ENCODE results near the gene PPP1R14C. TPM values are rescaled to one million over a fixed set of nuclear protein-coding genes. Genes with fewer than 3 reads are reported as not detected.
A peak's percentile ranks its signal among the peaks of the same experiment; 100 is the strongest.

The PPP1R14C gene
- total RNA-seq, 3 donors from 2014 or later = 3.3 to 5.6 TPM; not detected in 1

DNA sequence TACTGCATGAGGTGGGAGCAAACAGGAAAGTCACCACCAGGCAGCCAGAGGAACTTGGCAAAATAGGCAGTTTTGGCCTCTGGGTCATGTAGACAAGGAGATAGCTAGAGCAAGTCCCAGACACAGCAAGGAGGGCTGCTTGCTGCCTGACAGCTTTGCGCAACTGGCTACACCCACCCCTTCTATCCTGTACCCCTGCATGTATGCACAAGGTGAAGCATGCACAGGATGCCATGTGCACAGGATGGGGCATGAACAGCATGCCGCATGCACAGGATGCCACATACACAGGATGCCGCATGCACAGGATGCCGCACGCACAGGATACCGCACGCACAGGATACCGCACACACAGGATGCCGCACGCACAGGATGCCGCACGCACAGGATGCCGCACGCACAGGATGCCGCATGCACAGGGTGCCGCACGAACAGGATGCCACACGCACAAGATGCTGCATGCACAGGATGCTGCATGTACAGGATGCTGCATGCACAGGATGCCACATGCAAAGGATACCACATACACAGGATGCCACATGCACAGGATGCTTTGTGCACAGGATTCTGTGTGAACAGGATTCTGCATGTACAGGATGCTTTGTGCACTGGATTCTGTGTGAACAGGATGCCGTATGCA lies 121.0 kb downstream of the PPP1R14C start:
- no peaks in the 10 kb centered on the region for H3K36me3 ChIP-seq
- no peak overlapping the region for H3K4me3 ChIP-seq
- no peaks in the 10 kb centered on the region for H3K4me1 ChIP-seq
- no peak for DNase-seq (ENCODE audit: low spot score in 2 of 2)
- no peak for TF ChIP-seq POLR2AphosphoS5 (IDR thresholded peaks at IDR 0.05)
- TF ChIP-seq POLR2A (IDR thresholded peaks at IDR 0.05) = no peak
- TF ChIP-seq, protein P1, sequence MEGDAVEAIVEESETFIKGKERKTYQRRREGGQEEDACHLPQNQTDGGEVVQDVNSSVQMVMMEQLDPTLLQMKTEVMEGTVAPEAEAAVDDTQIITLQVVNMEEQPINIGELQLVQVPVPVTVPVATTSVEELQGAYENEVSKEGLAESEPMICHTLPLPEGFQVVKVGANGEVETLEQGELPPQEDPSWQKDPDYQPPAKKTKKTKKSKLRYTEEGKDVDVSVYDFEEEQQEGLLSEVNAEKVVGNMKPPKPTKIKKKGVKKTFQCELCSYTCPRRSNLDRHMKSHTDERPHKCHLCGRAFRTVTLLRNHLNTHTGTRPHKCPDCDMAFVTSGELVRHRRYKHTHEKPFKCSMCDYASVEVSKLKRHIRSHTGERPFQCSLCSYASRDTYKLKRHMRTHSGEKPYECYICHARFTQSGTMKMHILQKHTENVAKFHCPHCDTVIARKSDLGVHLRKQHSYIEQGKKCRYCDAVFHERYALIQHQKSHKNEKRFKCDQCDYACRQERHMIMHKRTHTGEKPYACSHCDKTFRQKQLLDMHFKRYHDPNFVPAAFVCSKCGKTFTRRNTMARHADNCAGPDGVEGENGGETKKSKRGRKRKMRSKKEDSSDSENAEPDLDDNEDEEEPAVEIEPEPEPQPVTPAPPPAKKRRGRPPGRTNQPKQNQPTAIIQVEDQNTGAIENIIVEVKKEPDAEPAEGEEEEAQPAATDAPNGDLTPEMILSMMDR (IDR thresholded peaks at IDR 0.05) = no peak
- H3K27me3 ChIP-seq = no peaks in the 10 kb centered on the region
- no peaks in the 10 kb centered on the region for H3K9me3 ChIP-seq
- intact Hi-C loops (cut with DNase I; ENCODE audit: low total_unique reads) = no loop called here
- no peak overlapping the region for H3K27ac ChIP-seq

DNA sequence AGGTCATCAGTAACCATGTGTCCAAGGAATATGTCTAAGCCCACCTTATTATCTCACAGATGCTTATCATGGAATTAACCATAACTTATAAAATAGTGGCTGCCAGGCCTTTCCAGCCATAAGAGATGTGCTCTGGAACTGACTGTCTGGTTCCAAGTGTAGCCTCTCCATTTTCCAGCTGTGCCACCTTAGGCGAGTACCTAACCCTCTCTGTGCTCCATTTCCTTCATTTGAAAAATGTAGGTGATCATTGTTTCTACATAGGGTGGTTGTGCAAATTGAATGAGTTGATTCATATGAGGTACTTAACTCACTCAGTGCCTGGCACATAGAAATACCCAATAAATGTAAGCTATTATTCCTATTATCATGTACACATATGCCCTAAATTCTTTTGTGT lies 123.5 kb downstream of the PPP1R14C start:
- Histone ChIP-seq H3K4me3 (no peak overlapping the region), H3K9me3 (no peaks in the 10 kb centered on the region), H3K36me3 (no peaks in the 10 kb centered on the region), H3K27ac (no peak overlapping the region), H3K4me1 (no peaks in the 10 kb centered on the region), H3K27me3 (no peaks in the 10 kb centered on the region)
- intact Hi-C loops (cut with DNase I; ENCODE audit: low total_unique reads) = no loop called here
- no peak for DNase-seq (ENCODE audit: low spot score in 2 of 2)
- TF ChIP-seq POLR2AphosphoS5 (IDR thresholded peaks at IDR 0.05) = no peak
- TF ChIP-seq POLR2A (IDR thresholded peaks at IDR 0.05) = no peak
- TF ChIP-seq, protein P1 (IDR thresholded peaks at IDR 0.05) = no peak

DNA sequence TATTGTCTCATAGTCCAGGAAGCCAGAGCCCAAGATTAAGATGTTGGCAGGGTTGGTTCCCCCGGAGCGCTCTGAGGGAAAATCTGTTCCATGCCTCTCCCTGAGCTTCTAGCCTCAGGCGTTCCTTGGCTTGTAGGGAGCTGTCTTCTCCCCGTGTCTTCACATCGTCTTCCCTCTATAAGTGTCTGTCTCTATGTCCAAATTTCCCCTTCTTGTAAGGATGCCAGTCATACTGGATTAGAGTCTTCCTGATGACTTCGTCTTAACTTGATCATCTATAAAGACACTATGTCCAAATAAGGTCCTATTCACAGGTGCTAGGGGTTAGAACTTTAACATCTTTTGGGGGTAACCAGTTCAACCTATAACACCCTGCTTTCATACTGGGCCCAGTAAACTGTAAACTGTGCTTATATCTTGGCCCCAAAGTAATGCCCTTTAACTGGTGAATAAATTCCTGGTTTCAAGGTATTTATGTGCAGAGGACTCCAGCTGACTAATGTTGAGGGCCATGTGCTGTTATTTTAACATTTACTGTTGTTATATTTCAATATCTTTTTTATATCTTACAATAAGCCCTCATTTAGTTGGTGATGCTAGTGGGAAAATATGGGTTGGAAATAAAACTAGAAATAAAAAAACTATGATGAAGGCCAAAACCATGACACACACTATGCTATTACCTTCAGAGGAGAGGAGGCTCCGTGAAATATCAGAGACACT lies 124.3 kb downstream of the PPP1R14C start:
- intact Hi-C loops (cut with DNase I; ENCODE audit: low total_unique reads) = no loop called here

DNA sequence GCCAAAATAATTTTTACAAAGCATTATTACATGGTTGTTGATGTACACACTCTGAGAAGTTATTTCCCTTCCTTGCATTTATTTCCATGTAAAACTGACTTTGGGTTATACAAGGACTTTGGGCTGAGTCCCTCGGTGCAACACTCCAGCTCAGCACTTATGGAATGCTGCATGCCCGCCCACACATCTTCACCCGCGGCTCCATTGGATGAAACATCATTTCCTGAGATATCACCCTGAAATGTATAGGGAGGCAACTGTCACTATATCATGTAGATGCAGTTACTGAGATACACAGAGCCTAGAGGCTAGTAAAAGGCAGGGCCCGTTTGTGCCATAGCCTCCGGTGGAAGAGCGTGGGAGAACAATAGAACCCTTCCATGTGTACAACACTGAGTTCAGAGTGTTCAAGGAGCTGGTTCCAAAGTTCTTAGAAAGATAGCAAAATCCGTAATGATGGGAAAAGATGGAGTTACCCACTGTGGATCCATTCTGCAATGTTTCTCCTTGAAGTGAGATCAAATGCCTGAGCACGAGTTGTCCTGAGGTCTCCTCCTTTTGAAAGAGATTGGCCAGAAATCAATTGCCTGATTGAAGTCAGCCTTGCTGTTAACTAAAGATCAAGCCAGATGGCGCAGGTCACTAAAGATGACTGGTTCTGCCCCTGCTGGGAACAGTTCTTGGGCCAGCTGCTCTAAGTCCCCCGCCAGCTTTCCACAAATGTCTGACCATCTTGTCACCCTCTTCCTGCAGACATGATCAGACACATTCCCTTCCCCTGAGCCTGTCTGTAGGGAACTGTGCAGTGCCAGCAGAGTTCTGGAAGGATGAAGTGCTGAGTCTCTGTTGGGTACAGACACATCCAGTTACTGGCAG lies 125.1 kb downstream of the PPP1R14C start:
- Histone ChIP-seq H3K27ac (peak overlapping the region; percentile 48 to 70), H3K4me3 (no peak overlapping the region), H3K4me1 (no peaks in the 10 kb centered on the region), H3K9me3 (no peaks in the 10 kb centered on the region), H3K27me3 (no peaks in the 10 kb centered on the region), H3K36me3 (no peaks in the 10 kb centered on the region)
- intact Hi-C loops (cut with DNase I; ENCODE audit: low total_unique reads) = no loop called here
- peak in 1 of 2 donors; percentile 60 for DNase-seq (ENCODE audit: low spot score in 2 of 2)
- TF ChIP-seq POLR2A (IDR thresholded peaks at IDR 0.05) (no peak), POLR2AphosphoS5 (IDR thresholded peaks at IDR 0.05) (no peak)
- TF ChIP-seq, protein P1 (IDR thresholded peaks at IDR 0.05) = no peak

More for the DNA sequence above, 124.3 kb downstream of the PPP1R14C start:
- Histone ChIP-seq H3K4me3 (no peak overlapping the region), H3K27me3 (no peaks in the 10 kb centered on the region), H3K27ac (no peak overlapping the region), H3K9me3 (no peaks in the 10 kb centered on the region), H3K4me1 (no peaks in the 10 kb centered on the region), H3K36me3 (no peaks in the 10 kb centered on the region)
- DNase-seq (ENCODE audit: low spot score in 2 of 2) = no peak
- TF ChIP-seq, protein P1 (IDR thresholded peaks at IDR 0.05) = no peak
- no peak for TF ChIP-seq POLR2AphosphoS5 (IDR thresholded peaks at IDR 0.05)
- TF ChIP-seq POLR2A (IDR thresholded peaks at IDR 0.05) = no peak

All from breast epithelium (tissue), 4 donors.